Transverse colon (tissue), 4 donors: ENCODE data around the gene DOCK1. TPM values are rescaled to one million over a fixed set of nuclear protein-coding genes. Genes with fewer than 3 reads are reported as not detected.

Source experiments
- DNase-seq: peaks from one replicate; pipeline ENCODE4 v3.0.0-alpha.2; 2019
- H3K27ac ChIP-seq, 4 donors: fragments of 200-600 bp; sonication (generic); 2 replicates each; pipeline ENCODE4 v1.5.1; 2016 to 2018; ENCODE audit warnings: inconsistent platforms in 4 of 4
- H3K27me3 ChIP-seq: fragments of 200-600 bp; sonication (generic); 2 replicates; pipeline ENCODE4 v1.5.1; 2017; ENCODE audit warnings: inconsistent platforms
- H3K36me3 ChIP-seq, 4 donors: fragments of 200-600 bp; sonication (generic); 2 replicates each; pipeline ENCODE4 v1.5.1; 2017 to 2019; ENCODE audit warnings: inconsistent platforms in 4 of 4
- H3K4me1 ChIP-seq, 4 donors: fragments of 200-600 bp; sonication (generic); 2 replicates each; pipeline ENCODE4 v1.5.1; 2017 to 2020; ENCODE audit warnings: inconsistent platforms in 4 of 4
- H3K4me3 ChIP-seq, 4 donors: fragments of 200-600 bp; sonication (generic); 1 replicate in 1 of 4; 2 replicates in 3 of 4; pipeline versions ENCODE4 v1.5.1 to v1.6.1; 2017 to 2019; ENCODE audit warnings: inconsistent platforms in 4 of 4
- H3K9me3 ChIP-seq, 2 donors: fragments of 200-600 bp; sonication (generic); 2 replicates each; pipeline ENCODE4 v1.5.1; 2017 to 2019; ENCODE audit warnings: inconsistent platforms in 2 of 2
- EP300 ChIP-seq: sonication (generic); formaldehyde crosslinking; IDR thresholded peaks from one replicate; pipeline ENCODE4 v1.6.1; 2017; ENCODE audit warnings: antibody characterized with exemption, low read depth
- POLR2A ChIP-seq: fragments of 450-650 bp; IDR thresholded peaks from one replicate; pipeline ENCODE4 v1.6.1; 2016; ENCODE audit warnings: antibody characterized with exemption, mild to moderate bottlenecking, moderate library complexity
- POLR2AphosphoS5 ChIP-seq, 3 donors: sonication (generic); formaldehyde crosslinking; IDR thresholded peaks; one replicate each; pipeline ENCODE4 v1.6.1; 2016; ENCODE audit warnings: antibody characterized with exemption in 3 of 3
- WGBS, 2 donors: methylation state at CpG; one replicate each; pipeline ENCODE4 v1.1.5; 2018; ENCODE audit warnings: low coverage in 1 of 2; 5-methylcytosine and 5-hydroxymethylcytosine counted together
- in situ Hi-C, 4 donors: fragments of 200-750 bp; cut with MboI; loops; one replicate each; pipeline versions ENCODE4 v1.15.0 to v1.15.1; 2017; ENCODE audit warnings: low sequenced_read_pairs in 3 of 4, low pct_ligation_motif_present in 1 of 4, low pct_unique_long_range_greater_than_20kb in 1 of 4
- intact Hi-C: fragments of 100-400 bp; cut with DNase I; formaldehyde crosslinking; loops from one replicate; pipeline ENCODE4 v1.15.1; 2023; ENCODE audit warnings: low total_unique reads
- total RNA-seq, 4 donors: library from RNA; depleted of rRNA; stranded (reverse); fragments of >200 nt; gene quantifications; one replicate each; pipeline ENCODE4 v1.1.0, GENCODE V29; 2016
- TF ChIP-seq, protein P1 (sequence below), 5 experiments: fragments of 200-600 bp in 3 of 5; fragments of 450-650 bp in 2 of 5; sonication (generic) in 3 of 5; IDR thresholded peaks; 1 replicate in 2 of 5; 2 replicates in 3 of 5; pipeline ENCODE4 v1.5.1; 2016 to 2017; ENCODE audit warnings: antibody characterized with exemption in 5 of 5, inconsistent platforms in 3 of 5, mild to moderate bottlenecking in 2 of 5, moderate library complexity in 1 of 5

Gene DOCK1
- total RNA-seq, 4 donors from 2014 or later = 75.1 to 200 (median 92.5) TPM

DNA sequence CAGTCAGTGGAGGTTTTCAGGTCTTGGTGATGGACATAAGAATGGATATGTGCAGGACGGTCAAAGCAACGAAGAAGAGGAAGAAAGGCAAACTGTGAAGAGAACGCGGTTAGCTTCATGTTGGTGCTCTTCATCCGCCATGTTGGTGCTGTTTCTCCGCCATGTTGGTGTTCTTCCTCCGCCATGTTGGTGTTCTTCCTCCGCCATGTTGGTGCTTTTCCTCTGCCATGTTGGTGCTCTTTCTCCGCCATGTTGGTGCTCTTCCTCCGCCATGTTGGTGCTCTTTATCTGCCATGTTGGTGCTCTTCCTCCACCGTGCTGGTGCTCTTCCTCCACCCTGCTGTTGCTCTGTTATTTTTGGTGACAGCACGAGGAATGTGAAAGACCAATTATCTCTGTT, 95.4 kb downstream of the DOCK1 start:
- Histone ChIP-seq H3K36me3 (peaks cover 0 to 13% (median 6%) of the 10 kb centered on the region in 4 donors), H3K4me1 (no peaks in the 10 kb centered on the region), H3K9me3 (no peaks in the 10 kb centered on the region), H3K27me3 (no peaks in the 10 kb centered on the region), H3K27ac (no peak overlapping the region), H3K4me3 (no peak overlapping the region)
- WGBS, 2 donors = 85 to 90% methylated on average over 4 to 12 of the region's 12 CpGs
- no peak for DNase-seq
- intact Hi-C loops = no loop called here
- in situ Hi-C loops = no loop called here
- TF ChIP-seq, protein P1, sequence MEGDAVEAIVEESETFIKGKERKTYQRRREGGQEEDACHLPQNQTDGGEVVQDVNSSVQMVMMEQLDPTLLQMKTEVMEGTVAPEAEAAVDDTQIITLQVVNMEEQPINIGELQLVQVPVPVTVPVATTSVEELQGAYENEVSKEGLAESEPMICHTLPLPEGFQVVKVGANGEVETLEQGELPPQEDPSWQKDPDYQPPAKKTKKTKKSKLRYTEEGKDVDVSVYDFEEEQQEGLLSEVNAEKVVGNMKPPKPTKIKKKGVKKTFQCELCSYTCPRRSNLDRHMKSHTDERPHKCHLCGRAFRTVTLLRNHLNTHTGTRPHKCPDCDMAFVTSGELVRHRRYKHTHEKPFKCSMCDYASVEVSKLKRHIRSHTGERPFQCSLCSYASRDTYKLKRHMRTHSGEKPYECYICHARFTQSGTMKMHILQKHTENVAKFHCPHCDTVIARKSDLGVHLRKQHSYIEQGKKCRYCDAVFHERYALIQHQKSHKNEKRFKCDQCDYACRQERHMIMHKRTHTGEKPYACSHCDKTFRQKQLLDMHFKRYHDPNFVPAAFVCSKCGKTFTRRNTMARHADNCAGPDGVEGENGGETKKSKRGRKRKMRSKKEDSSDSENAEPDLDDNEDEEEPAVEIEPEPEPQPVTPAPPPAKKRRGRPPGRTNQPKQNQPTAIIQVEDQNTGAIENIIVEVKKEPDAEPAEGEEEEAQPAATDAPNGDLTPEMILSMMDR (IDR thresholded peaks at IDR 0.05) = no peak
- TF ChIP-seq POLR2AphosphoS5 (IDR thresholded peaks at IDR 0.05) = no peak
- TF ChIP-seq POLR2A = no peak
- no peak for TF ChIP-seq EP300

DNA sequence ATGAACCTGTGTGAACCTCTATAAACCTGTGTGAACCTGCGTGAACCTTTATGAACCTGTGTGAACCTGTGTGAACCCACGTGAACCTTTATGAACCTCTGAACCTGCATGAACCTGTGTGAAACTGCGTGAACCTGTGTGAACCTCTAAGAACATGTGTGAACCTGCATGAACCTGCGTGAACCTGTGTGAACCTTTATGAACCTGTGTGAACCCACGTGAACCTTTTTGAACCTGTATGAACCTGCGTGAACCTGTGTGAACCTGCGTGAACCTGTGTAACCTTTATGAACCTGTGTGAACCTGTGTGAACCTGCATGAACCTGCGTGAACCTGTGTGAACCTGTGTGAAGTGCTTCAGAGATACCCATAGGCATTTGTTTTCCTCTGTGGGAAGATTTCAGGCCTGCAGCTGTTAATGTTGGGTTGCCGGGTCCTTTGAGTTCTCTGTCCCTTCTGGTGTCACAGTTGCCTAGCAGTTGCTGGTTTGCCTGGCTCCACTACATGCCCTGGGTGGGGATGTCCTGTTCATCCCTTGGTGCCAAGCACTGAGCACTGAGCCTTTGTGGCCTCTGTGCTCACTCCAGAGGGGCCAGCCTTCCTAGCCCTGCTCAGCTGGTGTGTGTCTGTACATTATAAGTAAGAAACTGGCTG, 97.9 kb downstream of the DOCK1 start:
- intact Hi-C loops = loop anchor here (1.0 kb wide), 1 partner anchor 25 kb away; no protein-coding TSS in a partner anchor
- Histone ChIP-seq H3K4me3 (no peak overlapping the region), H3K4me1 (no peaks in the 10 kb centered on the region), H3K27me3 (no peaks in the 10 kb centered on the region), H3K27ac (no peak overlapping the region), H3K9me3 (no peaks in the 10 kb centered on the region), H3K36me3 (peaks cover 0 to 13% (median 6%) of the 10 kb centered on the region in 4 donors)
- DNase-seq = no peak
- TF ChIP-seq, protein P1 (IDR thresholded peaks at IDR 0.05) = no peak
- TF ChIP-seq POLR2A (no peak), POLR2AphosphoS5 (IDR thresholded peaks at IDR 0.05) (no peak), EP300 (no peak)
- WGBS, 2 donors = 91% methylated on average over 9 of the region's 9 CpGs; no CpG with 5 or more reads in 1 of the 2 donors
- in situ Hi-C loops = no loop called here

DNA sequence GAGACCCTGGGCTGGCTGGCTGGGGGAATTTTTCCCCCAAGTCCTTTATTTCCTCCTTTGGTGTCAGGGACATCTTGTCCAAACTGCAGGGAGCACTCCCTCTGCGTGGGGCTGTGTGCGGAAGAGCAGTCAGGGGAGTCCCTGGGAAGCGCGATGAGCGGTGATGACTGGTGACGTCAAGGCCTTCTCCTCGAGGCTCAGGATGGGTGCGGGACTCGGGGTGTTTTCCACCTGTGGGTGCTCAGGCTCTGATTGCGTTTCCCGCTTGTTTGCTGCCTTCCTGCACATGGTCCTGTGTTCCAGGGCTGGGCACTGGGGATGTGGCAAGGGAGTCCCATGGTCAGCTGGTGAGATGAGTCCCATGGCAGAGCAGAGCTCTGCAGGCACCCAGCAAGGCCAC, 101.2 kb downstream of the DOCK1 start:
- in situ Hi-C loops = no loop called here
- WGBS, 2 donors = 97 to 100% methylated on average over 1 to 11 of the region's 11 CpGs
- H3K36me3 ChIP-seq = peaks cover 0 to 5% (median 2%) of the 10 kb centered on the region in 4 donors

DNA sequence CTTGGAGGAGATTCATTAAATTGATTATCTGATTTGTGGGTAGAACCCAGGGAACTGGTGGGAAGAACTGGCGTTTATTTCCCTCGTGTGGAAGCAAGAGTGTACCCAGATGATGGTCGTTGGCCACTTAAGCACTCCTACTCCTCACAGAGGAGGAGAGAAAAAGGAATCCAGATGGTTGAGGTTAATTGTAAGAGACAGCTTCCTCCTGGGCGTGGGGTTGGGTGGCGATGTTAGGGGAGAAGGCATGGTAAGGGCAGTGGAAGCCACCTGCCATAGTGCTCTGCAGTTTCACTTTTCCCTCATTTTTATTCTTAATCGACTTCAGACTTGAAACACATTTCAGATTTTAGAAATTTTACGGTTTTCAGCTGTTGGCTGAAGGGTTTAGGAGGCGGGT, 104.1 kb downstream of the DOCK1 start:
- Histone ChIP-seq H3K4me3 (no peak overlapping the region), H3K27me3 (no peaks in the 10 kb centered on the region), H3K9me3 (no peaks in the 10 kb centered on the region), H3K4me1 (peaks cover 4 to 37% (median 19%) of the 10 kb centered on the region in 4 donors), H3K36me3 (peaks cover 0 to 5% (median 0%) of the 10 kb centered on the region in 4 donors), H3K27ac (peak overlapping the region in 3 of 4 donors; percentile 8 to 41 (median 21))
- TF ChIP-seq EP300 = no peak
- TF ChIP-seq POLR2AphosphoS5 (IDR thresholded peaks at IDR 0.05) = no peak
- TF ChIP-seq, protein P1 (IDR thresholded peaks at IDR 0.05) = no peak
- no peak for TF ChIP-seq POLR2A
- intact Hi-C loops (no loop called here), in situ Hi-C loops (no loop called here)
- no peak for DNase-seq
- 54 to 62% methylated on average over 5 to 8 of the region's 8 CpGs for WGBS, 2 donors

More for the DNA sequence above, 101.2 kb downstream of the DOCK1 start:
- Histone ChIP-seq H3K4me1 (peaks cover 0 to 10% (median 4%) of the 10 kb centered on the region in 4 donors), H3K27me3 (no peaks in the 10 kb centered on the region), H3K9me3 (no peaks in the 10 kb centered on the region), H3K4me3 (no peak overlapping the region), H3K27ac (no peak overlapping the region)
- DNase-seq = no peak
- intact Hi-C loops = no loop called here
- no peak for TF ChIP-seq EP300
- TF ChIP-seq, protein P1 (IDR thresholded peaks at IDR 0.05) = no peak
- no peak for TF ChIP-seq POLR2A
- no peak for TF ChIP-seq POLR2AphosphoS5 (IDR thresholded peaks at IDR 0.05)
